Naive thymus-derived CD4-positive, alpha-beta T cell (primary cell): ENCODE measurements around the gene STX8. TPM values are rescaled to one million over a fixed set of nuclear protein-coding genes. Genes with fewer than 3 reads are reported as not detected.

ENCODE experiments used
- ATAC-seq: fragments of 150-1000 bp; cut with Tn5 transposase; 2 replicates; pipeline ENCODE4 v1.10.0; 2021; ENCODE audit warnings: mild to moderate bottlenecking, moderate library complexity
- CTCF ChIA-PET: fragments of 350-600 bp; sonication (Branson Sonifier 250); formaldehyde crosslinking; loops from one replicate; lab custom pipeline; 2021; ENCODE audit warnings: antibody characterized with exemption; lab: Charles Lee
- POLR2A ChIA-PET: fragments of 350-600 bp; sonication (Branson Sonifier 250); formaldehyde crosslinking; loops from one replicate; lab custom pipeline; 2021; ENCODE audit warnings: antibody characterized with exemption, inconsistent platforms; lab: Charles Lee
- DNase-seq, 9 donors: peaks; one replicate each; pipeline versions ENCODE4 v3.0.0 to v3.0.0-alpha.2; 2020 to 2022; ENCODE audit warnings: mixed read lengths in 1 of 9
- H3K27ac ChIP-seq: one replicate; pipeline ENCODE4 v1.7.0; 2013; ENCODE audit warnings: mild to moderate bottlenecking, low read depth, low read length, moderate library complexity
- H3K27me3 ChIP-seq, 2 donors: one replicate each; pipeline ENCODE4 v1.7.0; 2013; ENCODE audit warnings: low read length in 2 of 2, mild to moderate bottlenecking in 2 of 2, moderate library complexity in 2 of 2; ENCODE audit not compliant: control insufficient read depth in 2 of 2, insufficient read depth in 2 of 2
- H3K36me3 ChIP-seq, 3 experiments: 1 replicate in 2 of 3; 2 replicates in 1 of 3; pipeline ENCODE4 v1.7.0; 2013; ENCODE audit warnings: low read length in 3 of 3, mild to moderate bottlenecking in 3 of 3, moderate library complexity in 1 of 3; ENCODE audit not compliant: insufficient read depth in 3 of 3, control insufficient read depth in 2 of 3
- H3K4me1 ChIP-seq, 2 donors: one replicate each; pipeline ENCODE4 v1.7.0; 2013; ENCODE audit warnings: low read length in 2 of 2, mild to moderate bottlenecking in 2 of 2, moderate library complexity in 1 of 2; ENCODE audit not compliant: control insufficient read depth in 2 of 2, insufficient read depth in 2 of 2
- H3K4me3 ChIP-seq: 2 replicates; pipeline ENCODE4 v1.7.0; 2013; ENCODE audit warnings: mild to moderate bottlenecking, low read length
- H3K9me3 ChIP-seq, 3 experiments: 1 replicate in 2 of 3; 2 replicates in 1 of 3; pipeline ENCODE4 v1.7.0; 2013; ENCODE audit warnings: low read length in 3 of 3; ENCODE audit not compliant: control insufficient read depth in 2 of 3
- H3K27ac Mint-ChIP-seq, 9 donors: one replicate each; pipeline ENCODE4 v1.8.0; 2020 to 2022; ENCODE audit warnings: mixed read lengths in 9 of 9, mild to moderate bottlenecking in 8 of 9, moderate library complexity in 5 of 9, inconsistent platforms in 2 of 9
- H3K27me3 Mint-ChIP-seq, 5 donors: one replicate each; pipeline ENCODE4 v1.8.0; 2021 to 2022; ENCODE audit warnings: mixed read lengths in 5 of 5, mild to moderate bottlenecking in 1 of 5
- H3K36me3 Mint-ChIP-seq, 5 donors: one replicate each; pipeline ENCODE4 v1.8.0; 2020 to 2022; ENCODE audit warnings: mixed read lengths in 5 of 5, mild to moderate bottlenecking in 3 of 5, inconsistent platforms in 1 of 5
- H3K4me1 Mint-ChIP-seq, 7 donors: one replicate each; pipeline ENCODE4 v1.8.0; 2020 to 2022; ENCODE audit warnings: mixed read lengths in 7 of 7, mild to moderate bottlenecking in 3 of 7, inconsistent platforms in 1 of 7
- H3K4me3 Mint-ChIP-seq, 10 donors: one replicate each; pipeline ENCODE4 v1.8.0; 2020 to 2022; ENCODE audit warnings: mild to moderate bottlenecking in 10 of 10, mixed read lengths in 10 of 10, moderate library complexity in 6 of 10, inconsistent platforms in 2 of 10
- H3K9me3 Mint-ChIP-seq, 11 donors: one replicate each; pipeline ENCODE4 v1.8.0; 2020 to 2022; ENCODE audit warnings: mixed read lengths in 11 of 11, mild to moderate bottlenecking in 4 of 11, inconsistent platforms in 1 of 11, moderate library complexity in 1 of 11
- intact Hi-C, 2 donors: fragments of 100-400 bp; cut with micrococcal nuclease; formaldehyde crosslinking; loops; one replicate each; pipeline ENCODE4 v1.15.1; 2023
- polyA plus RNA-seq, 2 donors: library from polyadenylated mRNA; unstranded; fragments of 300-500 nt; fragmentation: Illumina TruSeq; gene quantifications; one replicate each; pipeline ENCODE4 v1.2.3, GENCODE V29; 2021
- total RNA-seq, 6 experiments: library from RNA in 5 of 6; stranded (reverse) in 5 of 6; gene quantifications; 1 replicate in 5 of 6; 2 replicates in 1 of 6; pipeline ENCODE4 v1.2.3 and lab custom pipeline; 2021 to 2026

STX8 gene
- total and polyA plus RNA-seq, 7 experiments from 2014 or later: 45.1 to 116 (median 67.5) TPM

DNA sequence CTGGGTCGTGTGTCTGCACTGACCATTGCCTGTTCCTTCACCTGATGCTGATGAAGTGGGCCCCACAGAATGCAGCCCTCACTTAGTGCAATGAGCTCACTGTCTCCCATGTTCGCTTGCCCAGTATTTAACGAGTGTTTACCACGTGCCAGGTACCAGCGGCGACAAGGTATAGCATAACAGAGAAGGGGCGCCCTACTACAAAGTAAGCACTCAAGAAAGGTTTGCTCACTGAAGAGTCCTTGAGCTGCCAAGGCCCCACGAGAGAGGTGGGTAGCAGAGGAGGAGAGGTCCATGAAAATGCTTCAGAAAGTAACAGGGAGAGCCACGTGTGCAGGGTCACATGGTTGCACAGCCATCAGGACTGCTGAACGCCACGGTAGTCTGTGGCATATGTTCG, 324.3 kb downstream of the STX8 start:
- no peaks in the 10 kb centered on the region for H3K27me3 ChIP-seq
- DNase-seq: no peak
- peak overlapping the region in 3 of 9 donors; percentile 28 to 53 (median 32) for H3K27ac Mint-ChIP-seq
- ChIA-PET CTCF (interaction anchor here (0.7 kb wide), 1 partner anchor 11 kb away, joined by 4 read pairs; no protein-coding TSS in a partner anchor), POLR2A (no interaction called here)
- ATAC-seq: no peak
- H3K9me3 ChIP-seq: no peaks in the 10 kb centered on the region
- H3K4me1 ChIP-seq: peaks cover 0 to 10% of the 10 kb centered on the region in 2 donors
- intact Hi-C loops: loop anchor here in 1 of 2 donors (5.0 kb wide), 1 partner anchor 41 kb away; no protein-coding TSS in a partner anchor
- peaks cover 0 to 24% (median 0%) of the 10 kb centered on the region in 5 donors for H3K36me3 Mint-ChIP-seq
- no peak overlapping the region for H3K27ac ChIP-seq
- H3K4me1 Mint-ChIP-seq: peaks cover 14 to 32% (median 19%) of the 10 kb centered on the region in 7 donors
- no peaks in the 10 kb centered on the region for H3K9me3 Mint-ChIP-seq
- H3K36me3 ChIP-seq: peaks cover 0 to 10% (median 0%) of the 10 kb centered on the region in 3 experiments
- no peak overlapping the region for H3K4me3 Mint-ChIP-seq
- H3K4me3 ChIP-seq: no peak overlapping the region
- no peaks in the 10 kb centered on the region for H3K27me3 Mint-ChIP-seq

DNA sequence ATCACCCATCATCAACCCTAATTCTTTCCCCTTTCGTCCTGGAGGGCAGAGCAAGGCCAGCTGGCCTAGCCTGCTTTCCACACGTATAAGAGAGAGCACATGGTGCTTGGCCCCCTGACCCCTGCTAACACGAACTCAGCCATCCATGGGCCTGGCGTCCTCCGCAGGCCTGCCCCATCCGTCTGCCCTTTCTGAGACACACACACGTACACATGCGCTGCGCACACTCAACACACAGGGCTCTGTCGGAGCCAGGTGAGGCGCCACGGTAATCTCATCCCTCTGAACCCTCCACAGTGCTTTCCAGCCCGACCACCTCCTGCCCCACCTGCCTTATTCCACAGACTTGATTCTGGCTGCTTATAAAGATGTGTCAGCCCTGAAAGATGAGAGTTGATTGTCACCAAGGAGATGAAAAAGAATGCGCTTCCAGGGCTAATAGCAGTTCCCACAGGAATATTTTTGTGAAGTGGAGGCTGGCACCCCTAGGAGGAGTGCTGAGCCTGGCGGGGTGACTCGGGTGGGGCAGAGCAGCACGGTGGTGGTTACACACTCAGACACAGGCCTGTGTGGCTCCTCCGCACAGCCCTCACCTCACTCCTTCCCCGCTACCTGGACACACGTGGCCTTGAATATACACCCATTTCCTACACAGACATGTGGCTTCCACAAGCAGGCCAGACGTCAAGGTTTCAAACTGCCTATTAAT, 326.2 kb downstream of the STX8 start:
- H3K9me3 ChIP-seq: no peaks in the 10 kb centered on the region
- no peak overlapping the region for H3K27ac ChIP-seq
- H3K36me3 ChIP-seq: peaks cover 0 to 10% (median 0%) of the 10 kb centered on the region in 3 experiments
- Mint-ChIP-seq H3K27me3 (no peaks in the 10 kb centered on the region), H3K9me3 (no peaks in the 10 kb centered on the region), H3K36me3 (peaks cover 0 to 19% (median 0%) of the 10 kb centered on the region in 5 donors), H3K4me3 (no peak overlapping the region), H3K27ac (peak overlapping the region in 1 of 9 donors; percentile 64), H3K4me1 (peaks cover 14 to 27% (median 18%) of the 10 kb centered on the region in 7 donors)
- no peaks in the 10 kb centered on the region for H3K27me3 ChIP-seq
- ATAC-seq: no peak
- DNase-seq: no peak
- intact Hi-C loops: no loop called here
- H3K4me1 ChIP-seq: peaks cover 0 to 10% of the 10 kb centered on the region in 2 donors
- ChIA-PET CTCF (no interaction called here), POLR2A (no interaction called here)
- no peak overlapping the region for H3K4me3 ChIP-seq

DNA sequence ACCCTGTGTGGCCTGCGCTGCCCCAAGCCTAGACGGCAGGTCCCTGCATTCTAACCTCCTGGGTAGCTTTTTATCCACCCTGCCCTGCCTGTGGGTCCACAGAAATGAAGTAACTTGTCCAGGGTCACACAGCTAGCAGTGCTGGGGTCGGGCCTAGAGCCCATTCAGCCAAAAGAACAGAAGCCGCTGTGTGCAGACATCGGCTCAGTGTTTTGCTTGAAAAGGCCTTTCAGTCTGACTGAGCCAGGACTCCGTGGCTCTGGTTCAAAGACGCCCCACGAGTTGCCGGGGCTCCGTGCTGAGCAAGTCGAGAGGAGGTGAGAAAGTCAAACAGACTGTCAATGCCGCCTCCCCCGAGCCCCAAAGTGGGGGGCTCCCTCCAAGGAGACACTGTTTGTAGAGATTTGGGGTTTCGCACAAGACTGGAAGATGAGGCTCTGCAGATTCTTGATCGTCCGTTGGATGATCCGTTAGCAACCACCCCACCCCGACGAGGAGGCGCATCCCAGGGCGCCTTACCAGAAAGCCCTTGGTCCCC, 328.1 kb downstream of the STX8 start:
- CTCF ChIA-PET: no interaction called here

DNA sequence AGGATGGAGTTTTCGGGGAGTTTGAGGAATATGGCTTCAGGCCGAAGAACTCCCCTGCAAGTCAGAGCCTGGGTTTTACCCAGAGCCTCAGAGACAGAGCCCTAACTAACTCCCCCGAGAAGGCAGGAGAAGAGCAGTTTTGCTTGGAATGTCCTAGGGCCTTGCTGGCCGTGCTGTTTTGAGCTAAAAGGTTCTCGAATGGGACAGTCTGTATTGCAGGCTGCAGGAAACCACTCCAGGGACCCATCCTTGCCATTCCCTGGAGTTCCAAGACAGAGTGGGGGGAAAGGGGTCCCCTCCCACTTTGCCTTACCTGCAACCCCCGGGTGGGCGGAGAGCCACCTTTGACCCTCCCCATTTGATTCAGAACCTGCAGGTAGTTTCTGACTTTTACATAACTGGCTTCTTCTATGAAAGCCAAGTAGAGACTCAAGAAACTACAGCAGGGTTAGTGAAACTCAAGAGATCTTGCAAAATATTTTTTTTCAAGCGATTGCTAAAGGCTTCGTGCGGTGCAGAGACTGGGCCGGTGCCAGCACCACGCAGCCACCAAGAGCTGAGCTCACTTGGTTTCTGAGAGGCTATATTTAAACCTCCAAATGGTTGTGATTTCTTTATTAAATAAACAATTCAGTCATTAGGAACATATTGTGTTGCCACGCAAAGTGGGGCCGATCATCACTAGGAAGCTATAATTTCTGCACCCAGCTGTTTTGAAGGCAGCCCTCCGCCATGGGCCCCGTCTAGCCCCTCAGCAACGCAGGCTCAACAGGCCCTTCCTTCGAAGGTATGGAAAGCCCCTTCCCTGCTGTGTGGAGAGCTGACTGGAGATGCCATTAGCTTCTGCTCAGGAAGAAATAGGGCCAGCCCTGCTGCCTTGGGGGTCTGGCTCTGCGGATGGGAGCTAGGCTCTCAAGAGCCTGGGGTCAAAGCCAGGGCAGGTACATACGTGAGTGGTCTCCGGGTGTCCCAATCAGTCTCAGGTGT, 331.3 kb downstream of the STX8 start:
- DNase-seq (no peak), ATAC-seq (no peak)
- peaks cover 0 to 12% (median 0%) of the 10 kb centered on the region in 5 donors for H3K36me3 Mint-ChIP-seq
- H3K4me3 Mint-ChIP-seq: no peak overlapping the region
- CTCF ChIA-PET: no interaction called here
- H3K9me3 Mint-ChIP-seq: no peaks in the 10 kb centered on the region
- POLR2A ChIA-PET: no interaction called here
- Histone ChIP-seq H3K36me3 (peaks cover 0 to 10% (median 0%) of the 10 kb centered on the region in 3 experiments), H3K4me1 (peaks cover 2 to 3% of the 10 kb centered on the region in 2 donors), H3K27me3 (no peaks in the 10 kb centered on the region), H3K27ac (no peak overlapping the region), H3K4me3 (no peak overlapping the region), H3K9me3 (no peaks in the 10 kb centered on the region)
- H3K27me3 Mint-ChIP-seq: no peaks in the 10 kb centered on the region
- intact Hi-C loops: no loop called here
- H3K27ac Mint-ChIP-seq: peak overlapping the region in 1 of 9 donors; percentile 38
- H3K4me1 Mint-ChIP-seq: peaks cover 0 to 8% (median 0%) of the 10 kb centered on the region in 7 donors

More for the DNA sequence above, 328.1 kb downstream of the STX8 start:
- Mint-ChIP-seq H3K27ac (no peak overlapping the region), H3K4me3 (no peak overlapping the region), H3K36me3 (peaks cover 0 to 16% (median 0%) of the 10 kb centered on the region in 5 donors), H3K4me1 (peaks cover 1 to 8% (median 5%) of the 10 kb centered on the region in 7 donors), H3K9me3 (no peaks in the 10 kb centered on the region), H3K27me3 (no peaks in the 10 kb centered on the region)
- H3K9me3 ChIP-seq: no peaks in the 10 kb centered on the region
- no peak overlapping the region for H3K4me3 ChIP-seq
- POLR2A ChIA-PET: no interaction called here
- ATAC-seq (no peak), DNase-seq (no peak)
- peaks cover 0 to 10% (median 0%) of the 10 kb centered on the region in 3 experiments for H3K36me3 ChIP-seq
- H3K27me3 ChIP-seq: no peaks in the 10 kb centered on the region
- intact Hi-C loops: no loop called here
- H3K4me1 ChIP-seq: peaks cover 0 to under 1% of the 10 kb centered on the region in 2 donors
- no peak overlapping the region for H3K27ac ChIP-seq

DNA sequence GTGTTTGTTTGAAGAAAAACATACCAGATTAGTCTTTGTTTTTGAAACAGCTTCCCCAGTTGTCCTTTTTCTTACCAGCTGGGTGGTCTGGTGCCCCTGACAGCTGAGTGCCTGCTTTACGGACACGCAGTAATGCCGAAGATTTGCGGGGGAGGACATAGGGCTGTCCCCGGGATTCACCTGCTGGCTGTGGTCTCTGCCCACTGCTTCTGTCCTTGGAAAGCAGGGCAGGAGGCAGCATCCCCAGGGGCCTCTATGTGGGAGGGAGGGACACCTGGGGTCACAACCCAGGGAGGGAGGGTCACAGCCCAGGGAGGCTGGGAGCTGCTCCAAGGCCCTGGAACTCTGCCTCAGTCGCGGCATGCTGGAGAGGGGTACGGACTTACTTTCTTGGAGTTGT, 332.6 kb downstream of the STX8 start:
- no peak overlapping the region for H3K27ac ChIP-seq
- H3K4me3 Mint-ChIP-seq: no peak overlapping the region
- no peak for DNase-seq
- no peaks in the 10 kb centered on the region for H3K9me3 ChIP-seq
- no peak for ATAC-seq
- intact Hi-C loops: no loop called here
- POLR2A ChIA-PET: no interaction called here
- no peak overlapping the region for H3K27ac Mint-ChIP-seq
- no peaks in the 10 kb centered on the region for H3K9me3 Mint-ChIP-seq
- no peaks in the 10 kb centered on the region for H3K27me3 ChIP-seq
- H3K27me3 Mint-ChIP-seq: no peaks in the 10 kb centered on the region
- CTCF ChIA-PET: no interaction called here
- peaks cover 4 to 9% of the 10 kb centered on the region in 2 donors for H3K4me1 ChIP-seq
- H3K36me3 Mint-ChIP-seq: peaks cover 0 to 4% (median 0%) of the 10 kb centered on the region in 5 donors
- H3K36me3 ChIP-seq: peaks cover 0 to 2% (median 0%) of the 10 kb centered on the region in 3 experiments
- peaks cover 0 to 12% (median 6%) of the 10 kb centered on the region in 7 donors for H3K4me1 Mint-ChIP-seq
- no peak overlapping the region for H3K4me3 ChIP-seq

DNA sequence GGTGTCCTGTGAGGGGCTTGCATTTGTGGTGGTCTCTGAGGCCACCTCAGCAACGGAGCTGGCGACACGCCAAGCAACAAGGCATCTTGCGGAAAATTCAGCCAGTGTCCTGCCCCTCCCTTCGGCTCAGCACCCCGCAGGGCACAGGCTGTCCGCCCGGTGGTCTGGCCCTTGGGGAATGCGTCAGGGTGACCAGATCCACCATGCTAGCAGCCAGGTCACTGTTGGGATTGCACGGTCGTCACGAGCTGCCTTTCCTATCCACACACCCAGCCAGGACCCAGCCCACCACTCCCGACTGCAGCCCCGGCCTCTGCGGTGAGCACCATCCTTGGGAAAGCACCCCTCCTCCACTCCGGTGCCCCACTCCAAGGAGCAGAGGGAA, 333.1 kb downstream of the STX8 start:
- Histone ChIP-seq H3K4me1 (peaks cover 4 to 9% of the 10 kb centered on the region in 2 donors), H3K27ac (no peak overlapping the region), H3K4me3 (no peak overlapping the region), H3K9me3 (no peaks in the 10 kb centered on the region), H3K36me3 (no peaks in the 10 kb centered on the region), H3K27me3 (no peaks in the 10 kb centered on the region)
- CTCF ChIA-PET: no interaction called here
- ATAC-seq: no peak
- Mint-ChIP-seq H3K4me3 (no peak overlapping the region), H3K9me3 (no peaks in the 10 kb centered on the region), H3K27ac (no peak overlapping the region), H3K36me3 (peaks cover 0 to 4% (median 0%) of the 10 kb centered on the region in 5 donors), H3K4me1 (peaks cover 0 to 12% (median 6%) of the 10 kb centered on the region in 7 donors), H3K27me3 (no peaks in the 10 kb centered on the region)
- POLR2A ChIA-PET: no interaction called here
- intact Hi-C loops: no loop called here
- DNase-seq: no peak
